Ishikawa (cell line): ENCODE measurements around the gene TSPAN6.
A peak's percentile ranks its signal among the peaks of the same experiment; 100 is the strongest.

Source experiments
- CEBPB ChIP-seq: IDR thresholded peaks from 2 replicates; pipeline ENCODE4 v1.6.1; 2012
- CREB1 ChIP-seq: IDR thresholded peaks from 2 replicates; pipeline ENCODE4 v1.6.1; 2012; ENCODE audit warnings: low read depth
- EP300 ChIP-seq: IDR thresholded peaks from 2 replicates; pipeline ENCODE4 v1.6.1; 2012; ENCODE audit warnings: borderline replicate concordance
- FOXM1 ChIP-seq: IDR thresholded peaks from 2 replicates; pipeline ENCODE4 v1.6.1; 2012; ENCODE audit warnings: low read depth, borderline replicate concordance
- MAX ChIP-seq: IDR thresholded peaks from 2 replicates; pipeline ENCODE4 v1.6.1; 2012
- NFIC ChIP-seq: IDR thresholded peaks from 2 replicates; pipeline ENCODE4 v1.6.1; 2012
- RAD21 ChIP-seq: IDR thresholded peaks from 2 replicates; pipeline ENCODE4 v1.6.1; 2012; ENCODE audit warnings: low read depth
- REST ChIP-seq: IDR thresholded peaks from 2 replicates; pipeline ENCODE4 v1.6.1; 2012; ENCODE audit warnings: low read depth, mild to moderate bottlenecking
- TAF1 ChIP-seq: IDR thresholded peaks from 2 replicates; pipeline ENCODE4 v1.6.1; 2012; ENCODE audit warnings: low read depth, mild to moderate bottlenecking
- TCF12 ChIP-seq: IDR thresholded peaks from 2 replicates; pipeline ENCODE4 v1.6.1; 2012; ENCODE audit warnings: low read depth
- TEAD4 ChIP-seq: IDR thresholded peaks from 2 replicates; pipeline ENCODE4 v1.6.1; 2012
- USF1 ChIP-seq: IDR thresholded peaks from 2 replicates; pipeline ENCODE4 v1.6.1; 2012
- YY1 ChIP-seq: IDR thresholded peaks from 2 replicates; pipeline ENCODE4 v1.6.1; 2012; ENCODE audit warnings: low read depth

GRCh38 chrX:100663642-100664041, 27.0 kb upstream of the TSPAN6 start:
- TF ChIP-seq RAD21: no peak
- TF ChIP-seq MAX: 0 out of 2 replicates have a peak, but pooled peaks have one; percentile 25
- no peak for TF ChIP-seq TEAD4
- TF ChIP-seq YY1: no peak
- TF ChIP-seq REST: no peak
- TF ChIP-seq FOXM1: no peak
- no peak for TF ChIP-seq TCF12
- no peak for TF ChIP-seq EP300
- no peak for TF ChIP-seq TAF1
- TF ChIP-seq USF1: peak; percentile 42; the same call in 1 of the 2 replicates
- no peak for TF ChIP-seq NFIC
- TF ChIP-seq CREB1: no peak
- TF ChIP-seq CEBPB: no peak
